ENCODE results near the gene TWF2. TPM values are rescaled to one million over a fixed set of nuclear protein-coding genes. Genes with fewer than 3 reads are reported as not detected.

Gene TWF2
- total RNA-seq, 1 experiment from 2014 or later: 44.8 TPM

DNA sequence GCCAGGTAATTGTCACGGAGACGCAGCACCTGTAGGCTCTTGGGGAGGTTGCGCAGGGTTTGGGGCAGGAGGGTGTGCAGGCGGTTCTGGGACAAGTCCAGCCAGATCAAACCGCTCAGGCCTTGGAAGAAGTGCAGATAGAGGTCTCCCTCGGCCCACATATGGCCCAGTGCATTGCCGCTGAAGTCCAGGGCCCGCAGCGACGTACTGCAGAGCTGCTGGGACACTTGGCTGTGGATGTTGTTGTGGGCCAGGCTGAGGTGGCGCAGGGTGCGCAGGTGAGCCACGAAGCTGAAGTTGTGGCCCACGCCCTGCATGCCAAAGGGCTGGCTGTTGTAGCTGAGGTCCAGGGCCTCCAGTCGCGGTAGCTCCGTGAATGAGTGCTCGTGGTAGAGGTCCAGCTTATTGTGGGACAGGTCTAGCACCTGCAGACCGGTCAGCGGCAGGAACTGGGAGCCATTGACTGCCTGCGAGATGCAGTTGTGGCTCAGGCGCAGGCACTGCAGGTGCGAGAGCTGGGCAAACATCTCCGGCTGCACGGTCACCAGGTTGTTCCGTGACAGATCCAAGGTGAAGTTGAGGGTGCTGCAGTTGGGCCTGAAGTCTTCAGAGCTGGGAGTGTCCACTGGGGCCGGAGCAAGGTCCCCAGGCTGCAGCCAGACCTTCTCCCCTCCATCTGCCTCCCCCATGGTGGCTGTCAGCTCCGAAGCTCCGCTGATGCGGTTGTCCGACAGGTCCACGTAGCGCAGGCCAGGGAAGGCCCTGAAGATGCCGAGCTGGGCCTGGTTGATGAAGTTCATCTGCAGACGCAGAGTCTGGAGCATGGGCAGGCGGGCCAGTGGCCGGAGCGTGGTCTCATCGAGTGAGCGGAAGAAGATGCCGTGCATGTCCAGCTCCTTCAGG is 16.4 kb downstream of the TWF2 start:
- H3K27me3 Mint-ChIP-seq (ENCODE audit: low read depth): no peaks in the 10 kb centered on the region; the same call in none of the 2 replicates
- H3K79me2 ChIP-seq (ENCODE audit: insufficient read depth, low read length): no peaks in the 10 kb centered on the region
- H3K27ac Mint-ChIP-seq: no peak overlapping the region; a peak in 1 of 7 replicates

More for the DNA sequence above, 16.4 kb downstream of the TWF2 start:
- H2BK12ac ChIP-seq (ENCODE audit: insufficient read length, low read depth, low read length): no peak overlapping the region
- peak; percentile 28 for DNase-seq
- H2AK5ac ChIP-seq (ENCODE audit: insufficient read length, low read length): no peak overlapping the region
- H3K23ac ChIP-seq (ENCODE audit: insufficient read length, low read depth, low read length): no peak overlapping the region
- no peak overlapping the region for H3K18ac ChIP-seq (ENCODE audit: insufficient read length, low read depth, low read length)
- TF ChIP-seq, protein P1, sequence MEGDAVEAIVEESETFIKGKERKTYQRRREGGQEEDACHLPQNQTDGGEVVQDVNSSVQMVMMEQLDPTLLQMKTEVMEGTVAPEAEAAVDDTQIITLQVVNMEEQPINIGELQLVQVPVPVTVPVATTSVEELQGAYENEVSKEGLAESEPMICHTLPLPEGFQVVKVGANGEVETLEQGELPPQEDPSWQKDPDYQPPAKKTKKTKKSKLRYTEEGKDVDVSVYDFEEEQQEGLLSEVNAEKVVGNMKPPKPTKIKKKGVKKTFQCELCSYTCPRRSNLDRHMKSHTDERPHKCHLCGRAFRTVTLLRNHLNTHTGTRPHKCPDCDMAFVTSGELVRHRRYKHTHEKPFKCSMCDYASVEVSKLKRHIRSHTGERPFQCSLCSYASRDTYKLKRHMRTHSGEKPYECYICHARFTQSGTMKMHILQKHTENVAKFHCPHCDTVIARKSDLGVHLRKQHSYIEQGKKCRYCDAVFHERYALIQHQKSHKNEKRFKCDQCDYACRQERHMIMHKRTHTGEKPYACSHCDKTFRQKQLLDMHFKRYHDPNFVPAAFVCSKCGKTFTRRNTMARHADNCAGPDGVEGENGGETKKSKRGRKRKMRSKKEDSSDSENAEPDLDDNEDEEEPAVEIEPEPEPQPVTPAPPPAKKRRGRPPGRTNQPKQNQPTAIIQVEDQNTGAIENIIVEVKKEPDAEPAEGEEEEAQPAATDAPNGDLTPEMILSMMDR (conservative IDR thresholded peaks at IDR 0.05): no peak
- H3T11ph ChIP-seq (ENCODE audit: low read length): no peak overlapping the region
- H2BK15ac ChIP-seq (ENCODE audit: low read depth, low read length): no peak overlapping the region
- no peak overlapping the region for H3K4ac ChIP-seq (ENCODE audit: low read depth, low read length)
- no peak overlapping the region for H3K56ac ChIP-seq (ENCODE audit: insufficient read length, low read depth, low read length)
- H4K8ac ChIP-seq (replicated peaks; ENCODE audit: insufficient read length, low read depth, low read length): no peak overlapping the region
- H3K9ac ChIP-seq (ENCODE audit: extremely low read depth, insufficient read length, low read length): no peak overlapping the region
- no peak overlapping the region for H2BK5ac ChIP-seq (ENCODE audit: insufficient read length, low read length)
- no peak overlapping the region for H3K4me2 ChIP-seq (ENCODE audit: insufficient read depth, insufficient read length, low read length)
- WGBS (ENCODE audit: extremely low coverage, insufficient read length, low lambda C conversion rate): no CpG with 5 or more reads among the region's 41 CpGs
- H3K23me2 ChIP-seq (ENCODE audit: insufficient read length, low read depth, low read length, poor library complexity, severe bottlenecking): no peaks in the 10 kb centered on the region
- no peak overlapping the region; a peak in 1 of 5 replicates for H3K4me3 Mint-ChIP-seq
- peaks cover 0 to 24% of the 10 kb centered on the region in 2 experiments; a peak in 3 of 4 replicates for H3K4me1 Mint-ChIP-seq
- no peaks in the 10 kb centered on the region for H3K79me1 ChIP-seq (ENCODE audit: insufficient read depth, low read depth, low read length, poor library complexity, severe bottlenecking)
- H4K5ac ChIP-seq (ENCODE audit: insufficient read length, low read depth, low read length): no peak overlapping the region
- H3K27ac ChIP-seq (ENCODE audit: insufficient read length, low read depth, low read length): no peak overlapping the region
- H3K27me3 ChIP-seq (ENCODE audit: insufficient read depth, low read length): no peaks in the 10 kb centered on the region
- no peaks in the 10 kb centered on the region; a peak in 2 of 5 replicates for H3K9me3 Mint-ChIP-seq
- H4K91ac ChIP-seq (ENCODE audit: insufficient read length, low read depth, low read length): no peak overlapping the region
- no peak overlapping the region for H2BK120ac ChIP-seq (ENCODE audit: low read depth, low read length, poor library complexity, severe bottlenecking)
- H3K36me3 Mint-ChIP-seq (ENCODE audit: insufficient read depth in 1 of 3, low read depth in 3 of 3): no peaks in the 10 kb centered on the region; a peak in 1 of 7 replicates
- H3K9me3 ChIP-seq (ENCODE audit: control insufficient read depth, low read depth, low read length): no peaks in the 10 kb centered on the region
- no peaks in the 10 kb centered on the region for H4K20me1 ChIP-seq (ENCODE audit: control insufficient read depth, insufficient read depth, insufficient read length)
- H2BK20ac ChIP-seq (ENCODE audit: low read depth, low read length, poor library complexity, severe bottlenecking): no peak overlapping the region
- no peaks in the 10 kb centered on the region for H3K4me1 ChIP-seq (ENCODE audit: insufficient read depth, low read length)
- no peak overlapping the region for H2AFZ ChIP-seq (ENCODE audit: low read length)
- H3K14ac ChIP-seq (ENCODE audit: insufficient read depth, low read length): no peak overlapping the region
